Fibroblast of skin of back (primary cell): ENCODE results near the gene MOGAT1. TPM values are rescaled to one million over a fixed set of nuclear protein-coding genes. Genes with fewer than 3 reads are reported as not detected.

Experiments used
- DNase-seq: peaks from one replicate; pipeline ENCODE4 v3.0.0-alpha.2; 2013
- polyA plus RNA-seq, 2 experiments: library from polyadenylated mRNA; unstranded; fragments of 120-200 nt; gene quantifications; one replicate each; pipeline ENCODE4 v1.2.1, GENCODE V29; 2013; ENCODE audit not compliant: insufficient read length in 2 of 2

Gene MOGAT1, protein sequence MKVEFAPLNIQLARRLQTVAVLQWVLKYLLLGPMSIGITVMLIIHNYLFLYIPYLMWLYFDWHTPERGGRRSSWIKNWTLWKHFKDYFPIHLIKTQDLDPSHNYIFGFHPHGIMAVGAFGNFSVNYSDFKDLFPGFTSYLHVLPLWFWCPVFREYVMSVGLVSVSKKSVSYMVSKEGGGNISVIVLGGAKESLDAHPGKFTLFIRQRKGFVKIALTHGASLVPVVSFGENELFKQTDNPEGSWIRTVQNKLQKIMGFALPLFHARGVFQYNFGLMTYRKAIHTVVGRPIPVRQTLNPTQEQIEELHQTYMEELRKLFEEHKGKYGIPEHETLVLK
- not detected for polyA plus RNA-seq (2013, experiment 1 of 2; ENCODE audit: insufficient read length)
- not detected for polyA plus RNA-seq (2013, experiment 2 of 2; ENCODE audit: insufficient read length)

DNA sequence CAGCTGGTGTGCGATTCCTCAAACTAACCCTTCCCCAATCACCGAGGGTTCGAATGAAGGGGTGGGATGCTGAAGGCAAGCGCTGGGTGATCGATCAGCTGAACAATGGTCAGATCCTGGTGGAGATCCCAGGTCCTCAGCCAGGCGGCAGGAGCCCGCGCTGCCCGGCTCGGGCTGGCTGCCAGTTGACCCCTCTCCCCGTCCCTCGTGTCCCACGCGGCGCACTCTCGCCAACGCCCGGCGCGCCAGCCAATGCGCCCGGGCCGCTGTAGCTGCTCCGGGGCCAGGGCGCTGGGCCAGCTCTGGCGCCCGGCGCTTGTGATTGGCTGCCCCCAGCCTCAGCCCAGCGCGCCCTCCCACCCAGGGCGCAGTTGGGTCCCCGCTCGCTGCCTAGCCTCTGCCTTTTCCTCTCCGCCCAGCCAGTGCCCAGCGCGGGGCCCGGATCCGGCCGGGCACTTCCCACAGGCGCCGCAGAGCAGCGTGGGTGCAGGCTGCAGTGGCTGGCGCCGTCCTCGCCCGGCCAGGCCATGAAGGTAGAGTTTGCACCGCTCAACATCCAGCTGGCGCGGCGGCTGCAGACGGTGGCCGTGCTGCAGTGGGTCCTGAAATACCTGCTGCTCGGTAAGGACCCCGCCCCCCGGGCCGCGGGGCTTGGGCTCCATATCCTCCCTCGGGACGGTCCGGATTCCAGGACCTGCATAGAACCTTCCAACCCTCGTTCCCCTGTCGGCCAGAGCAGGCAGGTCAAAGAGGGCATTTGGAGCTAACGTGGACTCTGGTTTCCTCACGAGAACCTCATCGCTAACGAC lies at the start of gene MOGAT1:
MOGAT1 (plus strand) TSS at position 400 of the 809 bp plus-strand sequence; CDS start at position 528, 128 bp downstream.
- DNase-seq, result no peak

DNA sequence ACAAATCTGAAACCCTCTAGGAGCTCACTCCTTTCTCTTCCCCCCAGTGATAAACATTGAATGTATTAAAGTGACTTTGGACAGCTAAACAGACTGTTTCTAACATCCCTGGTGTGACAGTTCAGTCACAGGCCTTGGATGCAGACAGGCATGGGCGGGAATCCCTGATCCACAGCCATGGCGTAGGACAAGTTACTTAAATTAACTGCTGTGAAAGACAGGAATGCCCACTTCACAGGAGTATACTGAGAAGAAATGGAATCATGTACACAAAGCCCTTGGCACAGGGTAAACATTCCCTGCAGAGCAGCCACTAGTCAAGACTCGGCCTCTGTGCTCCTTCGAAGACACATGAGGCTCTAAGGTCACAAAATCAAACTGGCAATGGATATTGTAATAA lies 49.6 kb upstream of the MOGAT1 start:
- no peak for DNase-seq

DNA sequence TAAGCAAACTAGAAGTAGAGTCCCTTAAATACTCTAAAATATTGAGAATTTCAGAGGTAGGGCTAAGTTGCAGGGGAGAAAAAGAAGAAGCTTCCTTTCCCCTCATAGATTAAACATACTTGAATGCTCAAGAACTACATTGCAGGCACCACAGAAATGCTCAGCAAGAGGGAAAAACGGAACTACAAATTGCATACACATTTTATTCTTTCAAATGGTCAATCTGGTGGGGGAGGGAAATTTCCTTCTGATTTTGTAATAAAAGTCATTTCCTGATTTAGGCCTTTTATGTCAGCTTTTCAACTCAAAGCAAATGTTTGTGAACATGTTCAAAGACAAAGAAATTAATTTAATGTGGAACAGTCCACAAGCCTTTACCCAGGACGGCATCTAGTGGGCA lies 48.5 kb upstream of the MOGAT1 start:
- DNase-seq, result no peak

DNA sequence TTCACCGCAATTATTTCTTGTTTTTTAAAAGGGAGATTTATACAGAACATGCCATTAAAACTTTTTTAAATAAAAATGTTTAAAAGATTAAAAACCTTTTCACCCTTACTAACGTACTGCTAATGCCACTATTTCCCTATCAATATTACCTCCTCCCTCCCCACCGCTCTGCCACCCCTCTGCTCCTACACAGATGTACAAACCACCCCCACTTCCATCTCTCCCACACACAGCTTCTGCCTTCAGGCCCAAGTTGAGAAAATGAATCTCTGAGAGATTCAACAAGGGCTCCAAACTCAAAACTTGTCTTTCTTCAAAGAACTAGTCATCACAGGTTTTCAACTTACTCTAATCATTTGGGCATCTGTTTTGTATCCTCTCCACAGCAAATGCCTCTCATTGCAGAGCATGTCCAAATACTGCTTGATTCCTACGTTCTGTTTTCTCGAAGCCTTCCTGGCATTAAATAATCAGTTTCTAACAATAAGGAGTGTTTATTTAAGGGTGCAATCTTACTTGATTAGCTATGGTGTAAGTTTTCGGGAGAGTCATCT lies 47.6 kb upstream of the MOGAT1 start:
- no peak for DNase-seq

DNA sequence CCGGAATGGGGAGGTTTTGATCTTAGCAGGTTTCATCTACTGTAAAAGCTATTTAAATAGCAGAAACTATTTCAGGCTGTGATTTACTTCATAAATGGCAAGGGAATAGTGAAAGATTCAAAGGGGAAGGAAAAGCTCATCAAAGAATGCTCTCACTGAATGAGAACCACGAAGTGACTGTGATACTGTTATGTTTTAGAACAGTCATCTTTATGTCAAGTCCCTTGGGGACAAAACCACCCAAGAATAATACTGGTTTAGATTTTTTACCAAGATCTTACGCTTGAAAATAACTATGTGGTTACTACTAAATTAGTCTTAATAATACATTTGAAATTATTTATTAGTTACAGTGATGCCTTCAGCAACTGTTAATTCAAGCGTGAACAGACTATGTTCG lies 43.7 kb upstream of the MOGAT1 start:
- peak; percentile 92 for DNase-seq

DNA sequence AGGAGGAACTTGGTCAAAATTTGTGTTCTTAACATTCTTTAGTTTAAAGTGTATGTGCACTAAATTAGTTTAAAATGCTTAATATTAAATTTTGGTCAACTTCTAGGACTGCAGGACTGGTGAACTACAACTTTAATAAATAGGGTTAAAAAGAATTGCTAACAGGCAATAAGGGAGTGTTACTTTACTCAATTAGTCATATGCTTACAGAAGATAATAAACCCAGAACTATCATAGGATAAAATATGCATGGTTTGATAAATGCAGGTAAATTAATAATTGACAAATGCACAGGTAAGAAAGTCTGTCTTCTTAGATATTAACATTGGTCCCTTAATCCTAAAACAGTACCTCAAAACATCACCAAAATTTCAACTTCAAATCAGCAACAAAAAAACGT lies 36.2 kb upstream of the MOGAT1 start:
- no peak for DNase-seq

DNA sequence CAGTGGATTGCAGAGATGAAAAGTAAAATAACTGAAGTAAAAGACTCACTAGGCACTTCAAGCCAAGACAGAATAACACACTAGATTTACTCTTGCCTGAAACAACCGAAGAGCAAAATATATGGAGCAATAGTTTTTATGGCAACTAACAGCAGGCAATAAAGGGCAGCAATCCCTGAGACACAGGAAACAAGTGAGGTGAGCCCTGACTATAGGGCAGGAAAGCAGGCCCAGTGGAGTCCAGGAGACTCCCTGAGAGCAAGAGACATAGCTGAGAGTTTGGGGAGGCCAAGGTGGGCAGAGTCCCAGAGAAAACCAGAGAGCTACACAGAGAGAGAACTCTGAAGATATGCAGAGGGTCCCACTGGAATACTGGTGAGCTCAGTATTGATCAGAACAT lies 34.4 kb upstream of the MOGAT1 start:
- DNase-seq, result no peak

DNA sequence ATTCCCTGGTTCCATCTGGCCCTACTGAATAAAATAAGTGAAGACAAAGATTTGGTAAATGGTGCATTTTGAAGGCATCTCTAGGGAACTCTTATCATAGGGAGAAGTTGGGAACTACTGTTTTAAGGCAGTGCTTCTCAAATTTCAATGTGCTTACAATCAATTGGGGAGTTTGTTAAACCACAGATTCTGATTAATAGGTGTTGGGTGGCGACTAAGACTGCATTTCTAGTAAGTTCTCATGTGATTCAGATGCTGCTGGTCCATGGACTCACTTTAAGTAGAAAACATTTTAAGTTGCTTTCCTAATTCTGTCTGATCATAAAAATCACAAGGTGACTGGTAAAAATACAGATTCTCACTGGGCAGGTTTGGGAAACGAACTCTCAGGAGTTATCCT lies 30.1 kb upstream of the MOGAT1 start:
- DNase-seq, result no peak

DNA sequence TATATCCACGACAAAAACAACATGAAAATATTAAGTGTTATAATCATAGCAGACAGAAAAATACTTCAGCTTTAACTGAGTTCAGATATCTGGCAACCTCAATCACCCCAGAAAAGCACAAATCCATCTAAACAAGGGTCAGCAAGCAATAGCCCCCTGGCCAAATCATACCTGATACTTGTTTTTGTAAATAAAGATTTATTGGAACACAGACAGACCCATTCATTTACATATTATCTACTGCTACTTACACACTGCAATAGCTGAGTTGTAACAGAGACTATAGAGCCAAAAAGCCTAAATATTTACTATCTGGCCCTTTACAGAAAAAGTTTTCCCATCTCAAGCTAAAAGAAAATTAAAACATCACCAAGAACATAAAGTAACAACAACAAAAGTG lies 28.3 kb upstream of the MOGAT1 start:
- no peak for DNase-seq

DNA sequence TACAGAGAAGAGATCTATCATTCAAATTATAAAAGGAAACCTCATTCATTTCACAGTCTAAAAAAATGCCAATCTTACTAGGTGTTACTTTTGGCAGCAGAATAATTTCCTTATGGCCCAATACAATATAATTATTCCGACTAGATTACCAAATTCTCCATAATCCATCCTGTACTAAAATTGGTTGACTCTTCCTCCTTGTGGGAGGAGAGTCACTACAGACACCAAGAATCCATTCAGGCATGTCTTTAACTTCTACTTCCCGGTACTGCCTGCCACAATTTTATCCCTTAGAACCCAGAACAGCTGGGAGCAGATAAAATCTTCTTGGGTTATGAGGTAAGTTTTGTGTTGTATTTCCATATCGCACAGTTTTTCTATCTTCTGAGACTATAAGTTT lies 25.4 kb upstream of the MOGAT1 start:
- DNase-seq, result no peak

DNA sequence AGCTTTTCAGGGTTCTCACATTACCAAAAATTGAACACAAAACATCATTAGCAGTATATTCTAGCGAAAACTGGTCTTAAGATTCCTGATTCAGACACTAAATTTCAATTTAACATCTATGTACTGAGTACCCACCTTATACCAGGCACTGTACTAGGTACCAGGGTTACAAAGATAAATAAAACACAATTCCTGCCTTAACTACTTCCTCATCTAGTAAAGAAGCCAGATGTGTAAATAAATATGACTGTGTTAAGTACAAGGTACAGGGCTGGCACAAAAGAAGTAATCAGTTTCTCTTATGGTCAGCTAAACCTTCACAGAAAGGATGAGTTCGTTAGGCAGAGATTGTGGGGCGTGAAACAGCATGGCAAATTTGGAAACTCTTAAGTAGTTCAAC lies 21.7 kb upstream of the MOGAT1 start:
- no peak for DNase-seq

DNA sequence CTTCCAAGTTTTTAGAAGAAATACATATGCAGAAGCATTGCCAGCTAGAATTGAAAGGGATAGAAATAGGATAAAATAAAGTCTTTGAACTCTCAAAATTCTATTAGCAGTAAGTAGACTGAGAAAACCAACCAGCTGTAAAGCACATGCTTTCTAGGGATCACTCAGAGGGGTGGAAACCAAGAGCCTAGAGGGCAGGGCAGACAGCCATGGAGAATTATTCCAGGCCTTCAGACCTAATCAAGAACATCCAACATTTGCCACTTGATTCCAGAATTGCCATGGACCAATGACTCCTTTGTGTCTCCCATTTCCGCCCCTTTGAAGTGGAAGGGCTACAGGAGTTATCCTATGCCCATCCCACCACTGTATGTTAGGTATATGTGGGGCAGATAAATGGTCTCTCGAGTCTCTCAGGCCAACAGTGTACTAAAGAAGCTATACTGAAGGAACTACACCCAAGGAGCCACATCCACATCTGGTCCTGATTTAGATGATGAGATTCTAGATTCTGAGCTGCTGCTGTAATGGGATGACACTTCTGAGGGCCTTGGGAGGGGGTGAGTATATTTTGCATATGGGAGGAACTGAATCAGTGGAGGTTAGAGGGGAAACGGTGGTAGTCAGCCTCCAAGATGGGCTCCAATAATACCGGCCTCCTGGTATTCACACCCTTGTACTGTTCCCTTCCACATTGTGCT lies 19.6 kb upstream of the MOGAT1 start:
- peak; percentile 39 for DNase-seq

DNA sequence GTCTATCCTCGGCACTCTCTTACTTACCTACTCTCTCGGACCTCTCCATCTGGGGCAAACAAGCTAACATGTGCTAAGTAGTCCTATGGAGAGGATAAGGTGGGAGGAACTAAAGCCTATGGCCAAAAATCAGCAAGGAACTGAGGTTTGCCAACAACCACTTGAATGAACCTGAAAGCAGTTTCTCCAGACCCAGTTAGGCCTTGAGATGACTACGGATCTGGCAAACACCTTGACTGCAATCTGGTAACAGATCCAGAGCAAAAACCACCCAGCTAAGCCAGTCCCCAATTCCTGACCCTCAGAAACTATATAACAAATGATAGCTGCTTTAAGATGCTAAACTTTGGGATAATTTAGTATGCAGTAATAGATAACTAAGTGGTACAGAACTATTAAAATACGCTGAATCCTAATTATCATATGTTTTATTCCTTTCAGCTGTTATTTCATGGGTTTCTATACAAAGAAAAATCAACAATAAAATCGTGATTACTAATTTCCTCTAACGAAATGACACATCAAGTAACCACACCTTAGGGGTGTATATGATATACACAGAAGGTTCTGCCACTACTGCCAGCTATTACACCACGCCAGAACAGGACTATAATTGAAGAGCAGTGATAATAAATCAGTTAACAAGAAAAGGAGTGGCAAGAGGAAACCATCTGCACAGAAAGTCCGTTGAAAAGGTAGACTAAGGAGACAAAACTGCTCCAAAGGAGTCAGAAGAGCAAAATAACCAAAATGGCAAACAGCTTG lies 18.8 kb upstream of the MOGAT1 start:
- DNase-seq, result no peak

DNA sequence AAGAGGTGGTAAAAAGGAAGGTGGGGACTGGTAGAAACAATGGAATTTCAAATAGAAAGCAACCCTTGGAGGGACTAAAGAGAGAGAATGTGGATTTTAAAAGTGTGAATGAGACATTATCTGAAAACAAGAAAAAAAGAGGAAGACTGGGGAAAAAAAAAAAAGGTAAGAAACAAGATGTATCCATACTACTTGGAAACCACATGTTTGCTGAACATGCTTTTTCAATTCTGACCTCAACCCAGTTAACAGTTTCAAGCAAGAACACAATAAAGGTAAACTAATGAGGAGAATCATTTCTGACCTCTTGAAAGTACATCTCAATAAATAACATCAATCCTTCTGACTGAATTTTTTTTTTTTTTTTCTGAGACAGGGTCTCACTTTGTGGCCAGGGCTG lies 18.2 kb upstream of the MOGAT1 start:
- DNase-seq, result no peak

DNA sequence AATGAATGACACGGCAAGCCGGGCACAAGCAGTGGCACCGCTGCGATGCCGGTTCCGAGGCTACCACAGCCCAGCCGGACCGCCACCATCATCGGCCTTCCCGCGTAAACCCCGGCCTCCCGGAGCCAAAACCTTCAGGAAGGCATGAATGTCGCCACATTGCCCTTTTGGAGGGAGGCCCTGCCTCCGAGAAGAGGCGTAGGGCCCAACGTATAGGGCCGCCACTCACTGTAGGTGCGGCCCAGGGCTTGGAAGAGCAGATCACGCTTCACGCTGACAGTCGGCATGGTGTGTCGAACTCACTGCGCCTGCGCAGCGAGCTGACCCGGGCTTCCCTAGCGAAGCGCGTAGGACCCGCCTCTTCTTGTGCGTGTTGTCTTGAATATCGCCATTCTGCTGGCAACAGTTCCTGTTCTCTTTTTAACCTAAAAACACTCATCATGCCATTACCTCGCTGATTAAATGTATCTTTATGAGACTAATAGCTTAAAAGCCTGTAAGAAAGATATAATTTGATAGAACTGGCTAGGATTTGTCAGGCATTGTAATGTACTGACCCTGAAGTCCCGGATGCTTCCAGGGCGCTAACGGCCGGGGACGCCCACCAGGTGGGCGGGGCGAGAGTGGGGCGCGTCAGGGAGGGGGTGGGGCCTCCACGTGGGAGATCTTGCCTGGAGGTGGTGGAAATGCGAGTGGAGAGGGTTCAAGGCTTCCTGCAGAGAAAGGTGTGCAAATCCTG lies 15.5 kb upstream of the MOGAT1 start, which contains the start of gene FARSB:
FARSB (minus strand) TSS at position 306 of the 739 bp plus-strand sequence; CDS start at position 287, 19 bp downstream.
- peak; percentile 94 for DNase-seq

DNA sequence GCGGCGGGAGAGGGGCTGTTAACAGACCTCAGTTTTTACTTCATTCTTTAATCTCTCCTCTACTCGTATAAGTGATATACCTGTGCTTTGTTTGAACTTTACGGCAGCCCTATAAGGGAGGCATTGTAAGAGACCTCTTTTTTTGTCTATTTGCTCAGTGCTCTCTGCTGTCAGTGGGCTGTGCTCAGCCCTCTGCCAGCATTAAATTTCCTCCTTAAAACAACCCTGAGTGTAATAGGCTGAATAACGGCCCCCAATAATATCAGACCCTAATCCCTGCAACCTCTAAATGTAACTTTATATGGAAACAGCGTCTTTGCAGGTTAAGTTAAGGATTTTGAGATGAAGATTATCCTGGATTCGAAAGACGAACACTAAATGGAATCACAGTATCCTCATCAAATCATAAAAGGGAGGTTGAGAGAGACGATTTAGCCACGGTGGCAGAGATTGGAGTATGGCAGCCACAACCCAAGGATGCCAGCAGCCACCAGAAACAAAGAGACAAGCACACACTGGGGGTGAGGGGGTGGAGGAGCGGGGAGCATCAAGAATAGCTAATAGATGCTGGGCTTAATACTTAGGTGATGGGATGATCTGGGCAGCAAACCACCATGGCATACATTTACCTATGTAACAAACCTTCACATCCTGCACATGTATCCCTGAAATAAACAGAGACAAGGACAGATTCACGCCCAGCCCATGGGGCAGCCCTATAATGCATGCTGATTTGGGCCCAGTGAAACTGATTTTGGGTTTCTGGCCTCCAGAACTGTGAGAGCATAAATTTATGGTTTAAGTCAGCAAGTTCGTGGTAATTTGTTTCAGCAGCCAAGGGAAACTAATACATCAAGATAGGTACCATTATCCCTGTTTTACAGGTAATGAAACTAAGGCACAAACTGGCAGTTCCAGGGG lies 14.7 kb upstream of the MOGAT1 start:
- no peak for DNase-seq

DNA sequence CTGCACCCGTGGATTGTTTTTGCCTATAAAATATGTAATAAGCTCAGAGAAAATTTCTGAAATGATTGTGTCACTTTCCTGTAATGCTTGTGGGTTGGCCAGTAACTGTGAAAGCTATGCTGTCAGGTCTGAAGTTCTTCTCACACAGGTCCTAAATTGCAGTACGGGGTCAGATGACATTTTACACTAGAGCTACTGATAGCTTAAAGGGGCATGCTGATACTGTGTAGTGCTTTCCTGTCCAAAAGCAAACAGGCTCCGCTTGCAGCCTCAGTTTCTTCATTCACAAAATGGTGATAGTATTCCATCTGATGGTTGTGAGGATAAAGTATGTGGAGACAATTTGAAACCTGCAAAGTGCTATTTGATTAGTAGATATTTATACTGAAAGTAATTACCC lies 8.0 kb upstream of the MOGAT1 start:
- DNase-seq, result no peak

DNA sequence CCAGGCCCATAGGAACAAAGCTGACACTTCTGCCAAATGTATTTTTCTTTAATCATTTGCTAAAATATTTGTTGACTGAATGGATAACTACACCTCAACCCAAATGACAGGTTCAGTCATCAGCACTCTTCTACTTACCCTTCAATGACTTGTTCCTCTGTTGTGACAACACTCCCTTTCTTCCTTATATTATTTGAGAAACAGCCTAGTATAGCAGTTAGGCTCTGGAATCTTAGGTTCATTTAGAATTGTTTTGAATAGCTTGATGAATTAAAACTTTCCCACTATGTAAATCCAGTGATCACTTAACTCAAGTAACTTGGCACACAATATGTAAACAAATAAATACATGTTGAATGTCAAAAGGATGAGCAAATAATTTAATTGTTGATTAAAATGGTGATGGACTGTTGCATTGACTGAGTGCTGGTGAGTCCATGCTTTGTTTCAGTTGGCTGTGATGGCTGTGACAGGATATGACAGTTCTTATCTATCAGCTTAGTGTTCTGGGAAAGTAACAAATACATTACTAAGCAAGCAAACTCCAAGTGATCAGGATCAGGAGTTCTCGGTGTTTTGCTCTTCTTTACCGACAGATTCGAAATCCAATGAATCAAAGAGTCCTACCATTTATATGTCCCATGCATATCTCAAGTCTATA lies 2.8 kb upstream of the MOGAT1 start:
- no peak for DNase-seq

DNA sequence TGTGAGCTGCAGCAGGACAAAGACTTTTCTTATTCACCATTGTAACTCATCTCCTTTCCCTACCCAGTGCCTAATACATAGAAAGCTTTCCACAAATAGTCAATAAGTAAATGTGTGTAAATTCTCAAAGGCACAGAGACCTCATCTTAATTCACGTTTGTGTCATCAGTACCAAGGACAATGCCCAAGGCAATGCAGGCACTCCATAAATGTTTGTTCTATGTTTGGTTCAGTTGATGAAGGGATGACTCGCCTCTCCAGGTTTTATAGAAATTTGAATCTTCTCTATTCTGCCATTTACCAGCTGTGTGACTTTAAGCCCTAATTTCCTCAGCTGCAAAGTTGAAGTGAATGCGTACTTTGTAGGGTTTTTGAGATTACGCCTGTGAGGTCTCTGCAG lies 2.1 kb upstream of the MOGAT1 start:
- DNase-seq, result no peak
